Prostate gland (tissue), 2 donors: ENCODE results near the gene STKLD1. TPM values are rescaled to one million over a fixed set of nuclear protein-coding genes. Genes with fewer than 3 reads are reported as not detected.

Experiments used
- DNase-seq: peaks from one replicate; pipeline ENCODE4 v3.0.0-alpha.2; 2019; ENCODE audit warnings: low spot score
- H3K27ac ChIP-seq, 2 donors: fragments of 200-600 bp; sonication (generic); 2 replicates each; pipeline ENCODE4 v1.5.1; 2017 to 2019
- H3K27me3 ChIP-seq: fragments of 200-600 bp; sonication (generic); replicated peaks from 2 replicates; pipeline ENCODE4 v1.5.1; 2019; ENCODE audit not compliant: insufficient read depth
- H3K36me3 ChIP-seq, 2 donors: fragments of 200-600 bp; sonication (generic); 1 replicate in 1 of 2; 2 replicates in 1 of 2; pipeline versions ENCODE4 v1.5.1 to v1.8.1; 2017 to 2019
- H3K4me1 ChIP-seq: fragments of 200-600 bp; sonication (generic); replicated peaks from 2 replicates; pipeline ENCODE4 v1.5.1; 2019
- H3K4me3 ChIP-seq, 2 donors: fragments of 200-600 bp; sonication (generic); 2 replicates each; pipeline ENCODE4 v1.5.1; 2017 to 2019
- H3K9me3 ChIP-seq: fragments of 200-600 bp; sonication (generic); 2 replicates; pipeline ENCODE4 v1.5.1; 2017
- POLR2A ChIP-seq: fragments of 450-650 bp; IDR thresholded peaks from one replicate; pipeline ENCODE4 v1.6.1; 2016; ENCODE audit warnings: antibody characterized with exemption, mild to moderate bottlenecking
- POLR2AphosphoS5 ChIP-seq: sonication (generic); formaldehyde crosslinking; IDR thresholded peaks from one replicate; pipeline ENCODE4 v1.6.1; 2017; ENCODE audit warnings: antibody characterized with exemption
- WGBS: methylation state at CpG from one replicate; pipeline ENCODE4 v1.1.5; 2018; 5-methylcytosine and 5-hydroxymethylcytosine counted together
- intact Hi-C: fragments of 100-400 bp; cut with DNase I; formaldehyde crosslinking; loops from one replicate; pipeline ENCODE4 v1.14.2; 2022
- total RNA-seq, 2 donors: library from RNA; depleted of rRNA; stranded (reverse); fragments of >200 nt; gene quantifications; one replicate each; pipeline ENCODE4 v1.1.0, GENCODE V29; 2016
- TF ChIP-seq, protein P1 (sequence below), 4 experiments: fragments of 200-600 bp in 2 of 4; fragments of 450-650 bp in 2 of 4; sonication (generic) in 2 of 4; IDR thresholded peaks; 1 replicate in 3 of 4; 2 replicates in 1 of 4; pipeline ENCODE4 v1.5.1; 2016 to 2019; ENCODE audit warnings: antibody characterized with exemption in 4 of 4, mild to moderate bottlenecking in 2 of 4, moderate library complexity in 2 of 4

The STKLD1 gene
- total RNA-seq, 2 donors from 2014 or later = 0.87 to 1.0 TPM

DNA sequence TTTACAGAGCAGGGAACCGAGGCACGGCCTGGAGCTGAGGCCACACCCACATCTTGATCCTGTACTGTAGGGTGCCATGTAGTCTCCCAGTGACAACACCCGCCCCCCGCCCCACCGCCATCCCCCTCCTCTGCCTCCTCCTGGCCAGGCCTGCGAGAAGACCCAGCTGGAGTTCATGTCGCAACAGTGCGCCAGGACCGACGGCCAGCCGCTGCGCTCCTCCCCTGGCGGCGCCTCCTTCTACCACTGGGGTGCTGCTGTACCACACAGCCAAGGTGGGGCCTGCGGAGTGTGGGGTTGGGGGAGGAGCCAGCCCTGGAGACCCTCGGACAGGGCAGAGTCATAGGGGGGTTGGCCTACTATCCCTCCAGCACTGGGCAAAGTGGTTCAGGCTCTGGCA is 60.5 kb downstream of the STKLD1 start:
- WGBS = 82% methylated on average over 16 of the region's 16 CpGs
- H3K4me3 ChIP-seq = no peak overlapping the region
- intact Hi-C loops = no loop called here

DNA sequence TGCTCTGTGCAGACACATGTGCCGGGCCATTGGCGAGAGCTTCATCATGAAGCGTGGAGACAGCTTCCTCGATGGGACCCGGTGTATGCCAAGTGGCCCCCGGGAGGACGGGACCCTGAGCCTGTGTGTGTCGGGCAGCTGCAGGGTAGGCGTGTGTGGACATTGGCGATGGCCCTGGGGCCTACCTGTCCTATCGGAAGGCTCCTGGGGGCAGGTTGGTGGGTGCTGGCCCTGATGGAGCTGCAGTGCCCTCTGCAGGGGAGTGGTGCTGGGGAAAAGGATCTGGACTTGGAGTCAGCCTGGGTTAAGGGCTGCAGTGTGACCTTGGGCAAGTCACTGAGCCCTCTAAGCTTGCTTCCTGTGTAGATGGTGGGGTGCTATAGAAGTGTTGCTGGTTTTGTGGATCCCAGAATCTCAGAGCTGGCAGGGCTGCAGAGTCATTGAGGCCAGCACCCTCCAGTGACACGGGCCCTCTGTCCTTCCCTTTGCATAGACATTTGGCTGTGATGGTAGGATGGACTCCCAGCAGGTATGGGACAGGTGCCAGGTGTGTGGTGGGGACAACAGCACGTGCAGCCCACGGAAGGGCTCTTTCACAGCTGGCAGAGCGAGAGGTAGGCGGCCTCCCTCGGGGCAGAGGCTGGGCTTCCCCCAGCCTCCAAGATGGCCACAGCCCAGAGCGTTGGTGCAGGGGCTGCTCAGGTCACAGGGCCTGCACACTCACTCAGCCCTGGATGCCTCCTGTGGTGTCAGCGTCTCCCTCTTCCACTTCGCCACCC is 61.8 kb downstream of the STKLD1 start:
- 90% methylated on average over 20 of the region's 20 CpGs for WGBS
- intact Hi-C loops = no loop called here
- no peak for DNase-seq

More for the DNA sequence above, 60.5 kb downstream of the STKLD1 start:
- no peak for TF ChIP-seq POLR2AphosphoS5
- TF ChIP-seq, protein P1, sequence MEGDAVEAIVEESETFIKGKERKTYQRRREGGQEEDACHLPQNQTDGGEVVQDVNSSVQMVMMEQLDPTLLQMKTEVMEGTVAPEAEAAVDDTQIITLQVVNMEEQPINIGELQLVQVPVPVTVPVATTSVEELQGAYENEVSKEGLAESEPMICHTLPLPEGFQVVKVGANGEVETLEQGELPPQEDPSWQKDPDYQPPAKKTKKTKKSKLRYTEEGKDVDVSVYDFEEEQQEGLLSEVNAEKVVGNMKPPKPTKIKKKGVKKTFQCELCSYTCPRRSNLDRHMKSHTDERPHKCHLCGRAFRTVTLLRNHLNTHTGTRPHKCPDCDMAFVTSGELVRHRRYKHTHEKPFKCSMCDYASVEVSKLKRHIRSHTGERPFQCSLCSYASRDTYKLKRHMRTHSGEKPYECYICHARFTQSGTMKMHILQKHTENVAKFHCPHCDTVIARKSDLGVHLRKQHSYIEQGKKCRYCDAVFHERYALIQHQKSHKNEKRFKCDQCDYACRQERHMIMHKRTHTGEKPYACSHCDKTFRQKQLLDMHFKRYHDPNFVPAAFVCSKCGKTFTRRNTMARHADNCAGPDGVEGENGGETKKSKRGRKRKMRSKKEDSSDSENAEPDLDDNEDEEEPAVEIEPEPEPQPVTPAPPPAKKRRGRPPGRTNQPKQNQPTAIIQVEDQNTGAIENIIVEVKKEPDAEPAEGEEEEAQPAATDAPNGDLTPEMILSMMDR (IDR thresholded peaks at IDR 0.05) = no peak
- no peak for TF ChIP-seq POLR2A
- no peaks in the 10 kb centered on the region for H3K27me3 ChIP-seq
- no peak for DNase-seq
- H3K9me3 ChIP-seq = no peaks in the 10 kb centered on the region
- no peak overlapping the region for H3K27ac ChIP-seq
- H3K4me1 ChIP-seq = no peaks in the 10 kb centered on the region
- no peaks in the 10 kb centered on the region for H3K36me3 ChIP-seq

DNA sequence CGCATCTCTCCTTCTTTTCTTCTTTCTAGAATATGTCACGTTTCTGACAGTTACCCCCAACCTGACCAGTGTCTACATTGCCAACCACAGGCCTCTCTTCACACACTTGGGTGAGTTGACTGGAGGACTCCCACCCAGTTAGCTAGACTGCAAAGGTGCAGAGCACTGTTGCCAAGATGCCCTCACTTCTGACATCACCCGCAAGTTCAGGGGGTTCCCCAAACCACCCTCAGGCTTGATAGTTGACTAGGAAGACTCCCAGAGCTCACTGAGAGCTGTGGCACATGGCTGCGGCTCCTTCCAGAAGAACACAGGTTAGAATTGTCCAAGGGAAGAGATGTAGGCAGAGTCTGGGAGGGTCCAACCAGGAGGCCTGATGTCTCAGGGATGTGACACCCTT is 63.2 kb downstream of the STKLD1 start:
- H3K36me3 ChIP-seq = no peaks in the 10 kb centered on the region
- TF ChIP-seq, protein P1 (IDR thresholded peaks at IDR 0.05) = no peak
- no peak for TF ChIP-seq POLR2A
- no peak for TF ChIP-seq POLR2AphosphoS5
- 62% methylated on average over 4 of the region's 4 CpGs for WGBS
- intact Hi-C loops = no loop called here
- H3K4me1 ChIP-seq = no peaks in the 10 kb centered on the region
- no peak overlapping the region for H3K27ac ChIP-seq
- no peaks in the 10 kb centered on the region for H3K9me3 ChIP-seq
- DNase-seq = no peak
- no peak overlapping the region for H3K4me3 ChIP-seq
- no peaks in the 10 kb centered on the region for H3K27me3 ChIP-seq

More for the DNA sequence above, 61.8 kb downstream of the STKLD1 start:
- H3K27me3 ChIP-seq = no peaks in the 10 kb centered on the region
- no peaks in the 10 kb centered on the region for H3K36me3 ChIP-seq
- H3K4me1 ChIP-seq = no peaks in the 10 kb centered on the region
- H3K9me3 ChIP-seq = no peaks in the 10 kb centered on the region
- TF ChIP-seq POLR2A (no peak), POLR2AphosphoS5 (no peak)
- TF ChIP-seq, protein P1 (IDR thresholded peaks at IDR 0.05) = no peak
- H3K4me3 ChIP-seq = no peak overlapping the region
- no peak overlapping the region for H3K27ac ChIP-seq

- intact Hi-C loops = no loop called here
- H3K27me3 ChIP-seq = no peaks in the 10 kb centered on the region
- no peak for DNase-seq
- WGBS = 83% methylated on average over 12 of the region's 12 CpGs
- no peaks in the 10 kb centered on the region for H3K9me3 ChIP-seq
- H3K36me3 ChIP-seq = no peaks in the 10 kb centered on the region
- H3K4me3 ChIP-seq = no peak overlapping the region
- TF ChIP-seq POLR2A = no peak
- TF ChIP-seq POLR2AphosphoS5 = no peak
- TF ChIP-seq, protein P1 (IDR thresholded peaks at IDR 0.05) = no peak
- H3K4me1 ChIP-seq = no peaks in the 10 kb centered on the region
- H3K27ac ChIP-seq = no peak overlapping the region
These were observed 64.7 kb downstream of the STKLD1 start for GRCh38 chr9:133440874-133441273.

GRCh38 chr9:133441571-133441970 is 65.4 kb downstream of the STKLD1 start:
- Histone ChIP-seq H3K27me3 (no peaks in the 10 kb centered on the region), H3K36me3 (no peaks in the 10 kb centered on the region), H3K4me1 (no peaks in the 10 kb centered on the region), H3K9me3 (no peaks in the 10 kb centered on the region), H3K4me3 (no peak overlapping the region), H3K27ac (no peak overlapping the region)
- no peak for TF ChIP-seq POLR2A
- no peak for TF ChIP-seq POLR2AphosphoS5
- TF ChIP-seq, protein P1 (IDR thresholded peaks at IDR 0.05) = no peak
- DNase-seq = no peak
- intact Hi-C loops = no loop called here
- WGBS = 74% methylated on average over 5 of the region's 5 CpGs
